ENCODE data around the gene PGLYRP2. TPM values are rescaled to one million over a fixed set of nuclear protein-coding genes. Genes with fewer than 3 reads are reported as not detected.

The PGLYRP2 gene
- total RNA-seq, 2 donors from 2014 or later: not detected

- WGBS, 2 experiments (ENCODE audit: insufficient coverage in 1 of 2, insufficient read length in 1 of 2): 92 to 98% methylated on average over 25 to 35 of the region's 35 CpGs
- no peak overlapping the region for H3K27ac Mint-ChIP-seq
- H3K4me1 ChIP-seq (ENCODE audit: control insufficient read depth, insufficient read depth, low read length): peaks cover 13% of the 10 kb centered on the region
- TF ChIP-seq CTCF (conservative IDR thresholded peaks at IDR 0.05): no peak
- peaks cover 9% of the 10 kb centered on the region for H3K9me3 ChIP-seq (ENCODE audit: control insufficient read depth, low read length)
- H3K4me3 Mint-ChIP-seq: no peak overlapping the region
- H3K36me3 Mint-ChIP-seq (ENCODE audit: low read depth): peaks cover 34% of the 10 kb centered on the region
- no peaks in the 10 kb centered on the region for H3K27me3 ChIP-seq (ENCODE audit: control insufficient read depth, insufficient read depth, low read length, poor library complexity, severe bottlenecking)
- no peaks in the 10 kb centered on the region for H3K27me3 Mint-ChIP-seq (ENCODE audit: insufficient read depth)
- no peak overlapping the region for H3K4me3 ChIP-seq (ENCODE audit: low read length)
- no peak overlapping the region for H3K9ac ChIP-seq (ENCODE audit: extremely low read depth, low read length, poor library complexity, severe bottlenecking)
- DNase-seq: no peak
- peaks cover 5% of the 10 kb centered on the region for H3K9me3 Mint-ChIP-seq
- H3K27ac ChIP-seq (ENCODE audit: low read depth, low read length): no peak overlapping the region
- H3K36me3 ChIP-seq (ENCODE audit: control insufficient read depth, insufficient read depth, low read length): peaks cover 34% of the 10 kb centered on the region
- H3K4me1 Mint-ChIP-seq: peaks cover 12% of the 10 kb centered on the region
These were observed 51.3 kb downstream of the PGLYRP2 start for GRCh38 chr19:15427991-15428471.

DNA sequence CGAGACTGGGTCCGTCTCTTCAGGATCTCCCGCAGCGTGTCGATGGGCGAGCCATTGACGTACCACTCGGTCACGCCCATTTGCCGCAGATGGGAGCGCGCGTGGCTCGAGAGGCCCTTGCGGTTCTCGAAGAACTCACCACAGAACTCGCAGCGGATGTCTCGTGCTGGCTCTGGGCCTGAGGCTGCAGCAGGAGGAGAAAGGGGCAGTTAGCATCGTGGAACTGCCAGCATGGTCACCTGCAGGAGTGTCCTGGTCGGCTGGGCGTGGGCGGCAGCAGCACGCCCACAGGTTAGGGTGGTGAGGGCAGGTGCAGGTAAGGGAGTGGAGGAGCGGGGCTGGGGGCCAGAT is 52.0 kb downstream of the PGLYRP2 start:
- H3K4me1 ChIP-seq (ENCODE audit: control insufficient read depth, insufficient read depth, low read length): peaks cover 13% of the 10 kb centered on the region
- H3K27me3 ChIP-seq (ENCODE audit: control insufficient read depth, insufficient read depth, low read length, poor library complexity, severe bottlenecking): no peaks in the 10 kb centered on the region
- H3K9me3 Mint-ChIP-seq: peaks cover 8% of the 10 kb centered on the region
- DNase-seq: no peak
- H3K27ac Mint-ChIP-seq: no peak overlapping the region
- H3K27ac ChIP-seq (ENCODE audit: low read depth, low read length): no peak overlapping the region
- peaks cover 41% of the 10 kb centered on the region for H3K36me3 Mint-ChIP-seq (ENCODE audit: low read depth)
- peaks cover 11% of the 10 kb centered on the region for H3K4me1 Mint-ChIP-seq
- H3K4me3 Mint-ChIP-seq: no peak overlapping the region
- peaks cover 37% of the 10 kb centered on the region for H3K36me3 ChIP-seq (ENCODE audit: control insufficient read depth, insufficient read depth, low read length)
- H3K9ac ChIP-seq (ENCODE audit: extremely low read depth, low read length, poor library complexity, severe bottlenecking): no peak overlapping the region
- WGBS, 2 experiments (ENCODE audit: insufficient coverage in 1 of 2, insufficient read length in 1 of 2): 94 to 96% methylated on average over 20 to 25 of the region's 25 CpGs
- no peak overlapping the region for H3K4me3 ChIP-seq (ENCODE audit: low read length)
- H3K9me3 ChIP-seq (ENCODE audit: control insufficient read depth, low read length): peaks cover 11% of the 10 kb centered on the region
- no peak for TF ChIP-seq CTCF (conservative IDR thresholded peaks at IDR 0.05)
- H3K27me3 Mint-ChIP-seq (ENCODE audit: insufficient read depth): no peaks in the 10 kb centered on the region

DNA sequence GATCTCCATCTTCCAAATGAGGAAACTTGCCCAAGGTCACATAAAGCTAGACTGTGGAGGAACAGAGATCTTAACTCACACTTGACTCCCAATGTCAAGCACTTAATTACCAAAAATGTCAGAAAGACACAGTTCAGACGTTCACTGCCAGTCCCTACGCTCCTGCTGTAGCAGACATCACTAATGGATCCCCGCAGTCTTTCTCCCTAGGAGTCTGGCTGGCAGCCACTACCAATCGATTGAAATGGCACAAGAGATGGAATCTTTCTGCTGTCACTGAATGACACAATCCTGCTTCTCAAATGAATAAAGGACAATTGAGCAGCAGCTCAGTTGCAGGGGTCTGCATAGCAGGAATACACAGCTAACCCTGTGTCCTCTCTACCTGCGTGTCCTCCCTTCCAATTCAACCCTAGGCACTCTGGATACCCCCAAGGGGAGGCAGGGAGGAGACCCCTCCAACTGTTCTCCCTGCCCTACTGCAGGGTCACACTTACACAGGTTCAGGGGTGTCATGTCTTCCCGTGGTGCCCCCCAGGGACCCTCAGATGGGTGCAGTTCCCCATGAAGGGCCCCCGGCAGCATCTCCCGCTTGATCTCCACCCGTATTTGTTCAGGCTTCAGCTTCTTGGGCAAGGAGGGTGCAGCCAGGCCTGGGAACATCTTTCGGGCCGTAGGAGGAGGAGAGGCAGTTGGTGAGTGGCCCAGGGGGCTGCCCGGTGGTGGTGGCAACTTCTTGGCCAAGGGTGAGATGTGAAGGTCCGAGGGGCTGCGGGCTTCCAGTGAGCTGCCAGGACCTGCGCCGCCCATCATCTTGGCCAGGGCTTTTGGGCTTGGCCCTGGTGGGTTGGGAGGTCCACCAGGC is 52.6 kb downstream of the PGLYRP2 start:
- Histone ChIP-seq H3K27me3 (ENCODE audit: control insufficient read depth, insufficient read depth, low read length, poor library complexity, severe bottlenecking) (no peaks in the 10 kb centered on the region), H3K27ac (ENCODE audit: low read depth, low read length) (no peak overlapping the region), H3K36me3 (ENCODE audit: control insufficient read depth, insufficient read depth, low read length) (peaks cover 37% of the 10 kb centered on the region), H3K4me1 (ENCODE audit: control insufficient read depth, insufficient read depth, low read length) (peaks cover 13% of the 10 kb centered on the region), H3K9me3 (ENCODE audit: control insufficient read depth, low read length) (peaks cover 11% of the 10 kb centered on the region), H3K4me3 (ENCODE audit: low read length) (no peak overlapping the region), H3K9ac (ENCODE audit: extremely low read depth, low read length, poor library complexity, severe bottlenecking) (no peak overlapping the region)
- no peak overlapping the region for H3K4me3 Mint-ChIP-seq
- peaks cover 44% of the 10 kb centered on the region for H3K36me3 Mint-ChIP-seq (ENCODE audit: low read depth)
- H3K9me3 Mint-ChIP-seq: peaks cover 8% of the 10 kb centered on the region
- DNase-seq: no peak
- H3K27ac Mint-ChIP-seq: no peak overlapping the region
- TF ChIP-seq CTCF (conservative IDR thresholded peaks at IDR 0.05): no peak
- peaks cover 9% of the 10 kb centered on the region for H3K4me1 Mint-ChIP-seq
- WGBS, 2 experiments (ENCODE audit: insufficient coverage in 1 of 2, insufficient read length in 1 of 2): 90 to 94% methylated on average over 7 to 16 of the region's 16 CpGs
- no peaks in the 10 kb centered on the region for H3K27me3 Mint-ChIP-seq (ENCODE audit: insufficient read depth)
